ENCODE data around the gene EGFL8. TPM values are rescaled to one million over a fixed set of nuclear protein-coding genes. Genes with fewer than 3 reads are reported as not detected.
A peak's percentile ranks its signal among the peaks of the same experiment; 100 is the strongest.

Gene EGFL8
- total RNA-seq, 3 donors from 2014 or later, result 10.2 to 19.6 (median 11.8) TPM

GRCh38 chr6:32195652-32195901 is 31.2 kb downstream of the EGFL8 start:
- Histone ChIP-seq H3K27me3 (no peaks in the 10 kb centered on the region), H3K36me3 (no peaks in the 10 kb centered on the region), H3K4me3 (peak overlapping the region; percentile 73 to 92 (median 87)), H3K9me3 (no peaks in the 10 kb centered on the region), H3K4me1 (peaks cover 3 to 10% of the 10 kb centered on the region in 2 donors), H3K27ac (peak overlapping the region; percentile 100)
- no peak for TF ChIP-seq POLR2AphosphoS5 (IDR thresholded peaks at IDR 0.05)
- peak in 2 of 3 donors; percentile 45 to 58 for TF ChIP-seq CTCF (IDR thresholded peaks at IDR 0.05)
- no peak for TF ChIP-seq POLR2A (IDR thresholded peaks at IDR 0.05)
- DNase-seq (ENCODE audit: low spot score in 2 of 2), result peak; percentile 100
- intact Hi-C loops (cut with DNase I; ENCODE audit: low total_unique reads), result no loop called here

GRCh38 chr6:32195902-32196681 is 31.7 kb downstream of the EGFL8 start:
- TF ChIP-seq POLR2A (IDR thresholded peaks at IDR 0.05), result peak; percentile 98
- peak; percentile 83 to 98 (median 97) for TF ChIP-seq POLR2AphosphoS5 (IDR thresholded peaks at IDR 0.05)
- no peak for TF ChIP-seq CTCF (IDR thresholded peaks at IDR 0.05)
- intact Hi-C loops (cut with DNase I; ENCODE audit: low total_unique reads), result no loop called here
- Histone ChIP-seq H3K9me3 (no peaks in the 10 kb centered on the region), H3K36me3 (no peaks in the 10 kb centered on the region), H3K27ac (peak overlapping the region; percentile 100), H3K4me3 (peak overlapping the region; percentile 73 to 92 (median 87)), H3K4me1 (peaks cover 3 to 6% of the 10 kb centered on the region in 2 donors), H3K27me3 (no peaks in the 10 kb centered on the region)
- peak; percentile 91 to 98 for DNase-seq (ENCODE audit: low spot score in 2 of 2)

GRCh38 chr6:32196682-32197616 is 32.6 kb downstream of the EGFL8 start:
- peak overlapping the region; percentile 73 to 92 (median 87) for H3K4me3 ChIP-seq
- TF ChIP-seq POLR2A (IDR thresholded peaks at IDR 0.05) (no peak), CTCF (IDR thresholded peaks at IDR 0.05) (peak in 1 of 3 donors; percentile 6), POLR2AphosphoS5 (IDR thresholded peaks at IDR 0.05) (no peak)
- no peaks in the 10 kb centered on the region for H3K9me3 ChIP-seq
- DNase-seq (ENCODE audit: low spot score in 2 of 2), result peak in 1 of 2 donors; percentile 56
- H3K36me3 ChIP-seq, result no peaks in the 10 kb centered on the region
- intact Hi-C loops (cut with DNase I; ENCODE audit: low total_unique reads), result no loop called here
- H3K27me3 ChIP-seq, result no peaks in the 10 kb centered on the region
- H3K4me1 ChIP-seq, result peaks cover 3 to 6% of the 10 kb centered on the region in 2 donors
- peak overlapping the region; percentile 100 for H3K27ac ChIP-seq

- H3K4me3 ChIP-seq, result no peak overlapping the region
- H3K9me3 ChIP-seq, result no peaks in the 10 kb centered on the region
- TF ChIP-seq POLR2AphosphoS5 (IDR thresholded peaks at IDR 0.05) (no peak), POLR2A (IDR thresholded peaks at IDR 0.05) (no peak), CTCF (IDR thresholded peaks at IDR 0.05) (no peak)
- H3K4me1 ChIP-seq, result peaks cover 3 to 6% of the 10 kb centered on the region in 2 donors
- no peak for DNase-seq (ENCODE audit: low spot score in 2 of 2)
- intact Hi-C loops (cut with DNase I; ENCODE audit: low total_unique reads), result no loop called here
- no peaks in the 10 kb centered on the region for H3K36me3 ChIP-seq
- no peak overlapping the region for H3K27ac ChIP-seq
- H3K27me3 ChIP-seq, result no peaks in the 10 kb centered on the region
Measured at GRCh38 chr6:32198345-32198696, 33.9 kb downstream of the EGFL8 start.

- intact Hi-C loops (cut with DNase I; ENCODE audit: low total_unique reads), result no loop called here
- Histone ChIP-seq H3K27ac (no peak overlapping the region), H3K36me3 (no peaks in the 10 kb centered on the region), H3K4me3 (no peak overlapping the region), H3K9me3 (no peaks in the 10 kb centered on the region), H3K4me1 (peaks cover 3 to 6% of the 10 kb centered on the region in 2 donors), H3K27me3 (no peaks in the 10 kb centered on the region)
- TF ChIP-seq CTCF (IDR thresholded peaks at IDR 0.05) (no peak), POLR2A (IDR thresholded peaks at IDR 0.05) (no peak), POLR2AphosphoS5 (IDR thresholded peaks at IDR 0.05) (no peak)
- no peak for DNase-seq (ENCODE audit: low spot score in 2 of 2)
Measured at GRCh38 chr6:32198866-32199265, 34.5 kb downstream of the EGFL8 start.
